ENCODE data around the gene DACT1. TPM values are rescaled to one million over a fixed set of nuclear protein-coding genes. Genes with fewer than 3 reads are reported as not detected.

The DACT1 gene
- total RNA-seq, 4 donors from 2014 or later = 35.7 to 87.2 (median 65.9) TPM

- peak in 1 of 2 donors; percentile 74 for DNase-seq (ENCODE audit: low spot score in 2 of 2)
- 14 to 18% methylated on average over 5 of the region's 5 CpGs for WGBS, 2 donors
- peaks cover 0 to 63% (median 17%) of the 10 kb centered on the region in 4 donors for H3K4me1 ChIP-seq
- peak overlapping the region; percentile 52 to 84 (median 69) for H3K4me3 ChIP-seq
- peaks cover 0 to 30% (median 0%) of the 10 kb centered on the region in 3 donors for H3K36me3 ChIP-seq
- peak overlapping the region in 1 of 4 donors; percentile 94 for H3K27ac ChIP-seq
- peak in 1 of 2 donors; percentile 59 for TF ChIP-seq EP300 (IDR thresholded peaks at IDR 0.05)
- TF ChIP-seq CTCF (IDR thresholded peaks at IDR 0.05) = peak; percentile 45 to 68 (median 50)
- TF ChIP-seq POLR2A (IDR thresholded peaks at IDR 0.05) = no peak
- H3K27me3 ChIP-seq = no peaks in the 10 kb centered on the region
- H3K9me3 ChIP-seq = no peaks in the 10 kb centered on the region
Observed at GRCh38 chr14:58639842-58640484, 2.2 kb downstream of the DACT1 start.

GRCh38 chr14:58640959-58641358 is 3.2 kb downstream of the DACT1 start:
- no peak overlapping the region for H3K4me3 ChIP-seq
- TF ChIP-seq EP300 (IDR thresholded peaks at IDR 0.05) (no peak), POLR2A (IDR thresholded peaks at IDR 0.05) (no peak), CTCF (IDR thresholded peaks at IDR 0.05) (no peak)
- WGBS, 2 donors = 86 to 91% methylated on average over 2 of the region's 2 CpGs
- peak overlapping the region in 2 of 4 donors; percentile 8 to 94 for H3K27ac ChIP-seq
- H3K9me3 ChIP-seq = no peaks in the 10 kb centered on the region
- no peaks in the 10 kb centered on the region for H3K27me3 ChIP-seq
- H3K4me1 ChIP-seq = peaks cover 0 to 53% (median 13%) of the 10 kb centered on the region in 4 donors
- DNase-seq (ENCODE audit: low spot score in 2 of 2) = no peak
- H3K36me3 ChIP-seq = peaks cover 0 to 40% (median 0%) of the 10 kb centered on the region in 3 donors

- no peaks in the 10 kb centered on the region for H3K27me3 ChIP-seq
- no peak for TF ChIP-seq EP300 (IDR thresholded peaks at IDR 0.05)
- no peak for TF ChIP-seq CTCF (IDR thresholded peaks at IDR 0.05)
- TF ChIP-seq POLR2A (IDR thresholded peaks at IDR 0.05) = no peak
- H3K9me3 ChIP-seq = no peaks in the 10 kb centered on the region
- peaks cover 0 to 45% (median 0%) of the 10 kb centered on the region in 3 donors for H3K36me3 ChIP-seq
- no peak for DNase-seq (ENCODE audit: low spot score in 2 of 2)
- no peak overlapping the region for H3K27ac ChIP-seq
- 84 to 91% methylated on average over 5 of the region's 5 CpGs for WGBS, 2 donors
- H3K4me3 ChIP-seq = no peak overlapping the region
- H3K4me1 ChIP-seq = peaks cover 0 to 47% (median 13%) of the 10 kb centered on the region in 4 donors
Observed at GRCh38 chr14:58641509-58641908, 3.7 kb downstream of the DACT1 start.

GRCh38 chr14:58643366-58643765 is 5.6 kb downstream of the DACT1 start:
- Histone ChIP-seq H3K36me3 (peaks cover 0 to 56% (median 0%) of the 10 kb centered on the region in 3 donors), H3K9me3 (no peaks in the 10 kb centered on the region), H3K4me1 (peaks cover 0 to 38% (median 10%) of the 10 kb centered on the region in 4 donors), H3K27me3 (no peaks in the 10 kb centered on the region), H3K27ac (peak overlapping the region in 2 of 4 donors; percentile 13 to 14), H3K4me3 (no peak overlapping the region)
- TF ChIP-seq EP300 (IDR thresholded peaks at IDR 0.05) (no peak), POLR2A (IDR thresholded peaks at IDR 0.05) (no peak), CTCF (IDR thresholded peaks at IDR 0.05) (no peak)
- 25 to 29% methylated on average over 1 of the region's 1 CpG for WGBS, 2 donors
- no peak for DNase-seq (ENCODE audit: low spot score in 2 of 2)

GRCh38 chr14:58645641-58646040 is 7.9 kb downstream of the DACT1 start:
- no peak overlapping the region for H3K4me3 ChIP-seq
- H3K27me3 ChIP-seq = no peaks in the 10 kb centered on the region
- WGBS, 2 donors = 91 to 94% methylated on average over 20 of the region's 20 CpGs
- no peaks in the 10 kb centered on the region for H3K9me3 ChIP-seq
- peaks cover 0 to 56% (median 0%) of the 10 kb centered on the region in 3 donors for H3K36me3 ChIP-seq
- H3K27ac ChIP-seq = no peak overlapping the region
- H3K4me1 ChIP-seq = peaks cover 0 to 15% (median 0%) of the 10 kb centered on the region in 4 donors
- TF ChIP-seq POLR2A (IDR thresholded peaks at IDR 0.05) = no peak
- no peak for TF ChIP-seq EP300 (IDR thresholded peaks at IDR 0.05)
- TF ChIP-seq CTCF (IDR thresholded peaks at IDR 0.05) = no peak
- DNase-seq (ENCODE audit: low spot score in 2 of 2) = no peak

Data from tibial nerve (tissue), 4 donors.